Measurements from ENCODE around the gene OS9. TPM values are rescaled to one million over a fixed set of nuclear protein-coding genes. Genes with fewer than 3 reads are reported as not detected.
"Not testable (repeated sequence)": the region's sequence is repeated elsewhere in the genome, so short reads cannot be mapped to it uniquely, and the experiment has no call there.

OS9 gene
- total RNA-seq, result 137 and 138 TPM in 2 replicates

GRCh38 chr12:57693659-57694458 is at the start of gene OS9:
OS9 (plus strand) TSS chr12:57694132; CDS start chr12:57694162, 30 bp downstream.
- intact Hi-C loops (cut with micrococcal nuclease), result loop anchor here (1.0 to 5.0 kb wide), 6 partner anchors 48 to 243 kb away; partner anchors contain the start of genes B4GALNT1, DCTN2, MBD6 and PIP4K2C

- intact Hi-C loops (cut with micrococcal nuclease), result not testable (repeated sequence)
Measured at GRCh38 chr12:57645990-57646658, 47.8 kb upstream of the OS9 start.

GRCh38 chr12:57646659-57647049 is 47.3 kb upstream of the OS9 start:
- intact Hi-C loops (cut with micrococcal nuclease), result not testable (repeated sequence)

GRCh38 chr12:57654042-57654441 is 39.9 kb upstream of the OS9 start:
- intact Hi-C loops (cut with micrococcal nuclease), result no loop called here

- intact Hi-C loops (cut with micrococcal nuclease), result no loop called here
Measured at GRCh38 chr12:57655541-57656240, 38.2 kb upstream of the OS9 start.

GRCh38 chr12:57656408-57656807 is 37.5 kb upstream of the OS9 start:
- intact Hi-C loops (cut with micrococcal nuclease), result not testable (repeated sequence)

GRCh38 chr12:57657744-57658143 is 36.2 kb upstream of the OS9 start:
- intact Hi-C loops (cut with micrococcal nuclease), result no loop called here

GRCh38 chr12:57658890-57659289 is 35.0 kb upstream of the OS9 start:
- intact Hi-C loops (cut with micrococcal nuclease), result no loop called here

- intact Hi-C loops (cut with micrococcal nuclease), result no loop called here
Measured at GRCh38 chr12:57661376-57661775, 32.6 kb upstream of the OS9 start.

- intact Hi-C loops (cut with micrococcal nuclease), result not testable (repeated sequence)
Measured at GRCh38 chr12:57665066-57665820, 28.7 kb upstream of the OS9 start.

- intact Hi-C loops (cut with micrococcal nuclease), result no loop called here
Measured at GRCh38 chr12:57666897-57667296, 27.0 kb upstream of the OS9 start.

GRCh38 chr12:57669691-57670090 is 24.2 kb upstream of the OS9 start:
- intact Hi-C loops (cut with micrococcal nuclease), result not testable (repeated sequence)

GRCh38 chr12:57671811-57672210 is 22.1 kb upstream of the OS9 start:
- intact Hi-C loops (cut with micrococcal nuclease), result not testable (repeated sequence)

GRCh38 chr12:57672801-57673200 is 21.1 kb upstream of the OS9 start:
- intact Hi-C loops (cut with micrococcal nuclease), result no loop called here

GRCh38 chr12:57674691-57675090 is 19.2 kb upstream of the OS9 start:
- intact Hi-C loops (cut with micrococcal nuclease), result no loop called here

- intact Hi-C loops (cut with micrococcal nuclease), result not testable (repeated sequence)
Measured at GRCh38 chr12:57677947-57678346, 16.0 kb upstream of the OS9 start.

- intact Hi-C loops (cut with micrococcal nuclease), result no loop called here
Measured at GRCh38 chr12:57679697-57680096, 14.2 kb upstream of the OS9 start.

- intact Hi-C loops (cut with micrococcal nuclease), result no loop called here
Measured at GRCh38 chr12:57687862-57688261, 6.1 kb upstream of the OS9 start.

GRCh38 chr12:57688931-57689330 is 5.0 kb upstream of the OS9 start:
- intact Hi-C loops (cut with micrococcal nuclease), result no loop called here

- intact Hi-C loops (cut with micrococcal nuclease), result loop anchor here (2.0 to 5.0 kb wide), 4 partner anchors 60 to 245 kb away; partner anchors contain the start of genes B4GALNT1, MBD6 and PIP4K2C
Measured at GRCh38 chr12:57692500-57692899, 1.4 kb upstream of the OS9 start.

GRCh38 chr12:57693317-57693658 is 644 bp upstream of the OS9 start:
- intact Hi-C loops (cut with micrococcal nuclease), result loop anchor here (1.0 to 5.0 kb wide), 5 partner anchors 49 to 244 kb away; partner anchors contain the start of genes B4GALNT1, MBD6 and PIP4K2C

Data from T-helper 2 cell treated with Interferon-gamma antibody and Interleukin-4, amounts not matched to agents 100 ng/mL and 5 ng/mL, for 36 hours (primary cell).